MM.1S (cell line): ENCODE measurements around the gene SHISA9.
"Not testable (repeated sequence)": the region's sequence is repeated elsewhere in the genome, so short reads cannot be mapped to it uniquely, and the experiment has no call there.

Experiments used
- DNase-seq: peaks from one replicate; pipeline ENCODE4 v3.0.0-alpha.2; 2015
- H2AFZ ChIP-seq: fragments of 300-600 bp; sonication (generic); 2 replicates; pipeline ENCODE4 v1.6.0; 2016; ENCODE audit warnings: antibody characterized with exemption, low read length
- H3F3A ChIP-seq: fragments of 300-600 bp; sonication (generic); 2 replicates; pipeline ENCODE4 v1.6.1; 2016; ENCODE audit warnings: mild to moderate bottlenecking, antibody characterized with exemption, low read length, moderate library complexity, mixed read lengths; ENCODE audit not compliant: insufficient read depth
- H3K27ac ChIP-seq: fragments of 300-600 bp; sonication (generic); 2 replicates; pipeline ENCODE4 v1.5.1; 2016; ENCODE audit warnings: mild to moderate bottlenecking, low read length
- H3K27me3 ChIP-seq: fragments of 300-600 bp; sonication (generic); replicated peaks from 2 replicates; pipeline ENCODE4 v1.6.0; 2016; ENCODE audit warnings: low read length; ENCODE audit not compliant: insufficient read depth
- H3K36me3 ChIP-seq: fragments of 300-600 bp; sonication (generic); replicated peaks from 2 replicates; pipeline ENCODE4 v1.6.1; 2016; ENCODE audit warnings: mild to moderate bottlenecking, low read length, mixed read lengths; ENCODE audit not compliant: insufficient read depth
- H3K4me1 ChIP-seq: fragments of 300-600 bp; sonication (generic); 2 replicates; pipeline ENCODE4 v1.6.1; 2016; ENCODE audit warnings: low read length, mixed read lengths
- H3K4me2 ChIP-seq: fragments of 300-600 bp; sonication (generic); 2 replicates; pipeline ENCODE4 v1.6.0; 2016; ENCODE audit warnings: low read depth, low read length
- H3K4me3 ChIP-seq: fragments of 300-600 bp; sonication (generic); 2 replicates; pipeline ENCODE4 v1.5.1; 2016; ENCODE audit warnings: low read length, mixed read lengths
- H3K79me2 ChIP-seq: fragments of 300-600 bp; sonication (generic); 2 replicates; pipeline ENCODE4 v1.6.1; 2016; ENCODE audit warnings: mixed run types, low read length, mixed read lengths
- H3K9ac ChIP-seq: fragments of 300-600 bp; sonication (generic); 2 replicates; pipeline ENCODE4 v1.6.1; 2016; ENCODE audit warnings: low read length, mixed read lengths
- H3K9me2 ChIP-seq: fragments of 300-600 bp; sonication (generic); replicated peaks from 2 replicates; pipeline ENCODE4 v1.6.1; 2016; ENCODE audit warnings: mild to moderate bottlenecking, low read length, mixed read lengths; ENCODE audit not compliant: insufficient read depth
- H3K9me3 ChIP-seq: fragments of 300-600 bp; sonication (generic); replicated peaks from 2 replicates; pipeline ENCODE4 v1.6.1; 2016; ENCODE audit warnings: mild to moderate bottlenecking, low read length, mixed read lengths; ENCODE audit not compliant: insufficient read depth
- H4K20me1 ChIP-seq: fragments of 300-600 bp; sonication (generic); 2 replicates; pipeline ENCODE4 v1.6.1; 2016; ENCODE audit warnings: mild to moderate bottlenecking, low read length, moderate library complexity, mixed read lengths; ENCODE audit not compliant: insufficient read depth
- CTCF ChIP-seq: fragments of 300-600 bp; sonication (generic); IDR thresholded peaks from 2 replicates; pipeline ENCODE4 v1.5.1; 2016; ENCODE audit warnings: antibody characterized with exemption, low read length, mixed read lengths
- EZH2 ChIP-seq: fragments of 300-600 bp; sonication (generic); optimal IDR thresholded peaks from 2 replicates; pipeline ENCODE3; 2017; ENCODE audit warnings: low read depth, mild to moderate bottlenecking, antibody characterized with exemption, low read length, mixed read lengths
- EZH2phosphoT487 ChIP-seq: fragments of 300-600 bp; sonication (generic); IDR thresholded peaks from 2 replicates; pipeline ENCODE4 v1.6.1; 2018; ENCODE audit warnings: antibody characterized with exemption, low read length

SHISA9 gene

GRCh38 chr16:12917246-12917645, 15.8 kb downstream of the SHISA9 start:
- Histone ChIP-seq H3K4me2 (no peak overlapping the region), H3K9ac (no peak overlapping the region), H3K27ac (no peak overlapping the region), H3F3A (no peaks in the 10 kb centered on the region), H3K4me3 (no peak overlapping the region), H3K9me2 (no peaks in the 10 kb centered on the region), H3K4me1 (no peaks in the 10 kb centered on the region), H3K9me3 (no peaks in the 10 kb centered on the region), H3K79me2 (no peaks in the 10 kb centered on the region), H2AFZ (no peak overlapping the region), H3K27me3 (no peaks in the 10 kb centered on the region), H4K20me1 (no peaks in the 10 kb centered on the region), H3K36me3 (no peaks in the 10 kb centered on the region)
- DNase-seq, result no peak
- no peak for TF ChIP-seq EZH2phosphoT487

DNA sequence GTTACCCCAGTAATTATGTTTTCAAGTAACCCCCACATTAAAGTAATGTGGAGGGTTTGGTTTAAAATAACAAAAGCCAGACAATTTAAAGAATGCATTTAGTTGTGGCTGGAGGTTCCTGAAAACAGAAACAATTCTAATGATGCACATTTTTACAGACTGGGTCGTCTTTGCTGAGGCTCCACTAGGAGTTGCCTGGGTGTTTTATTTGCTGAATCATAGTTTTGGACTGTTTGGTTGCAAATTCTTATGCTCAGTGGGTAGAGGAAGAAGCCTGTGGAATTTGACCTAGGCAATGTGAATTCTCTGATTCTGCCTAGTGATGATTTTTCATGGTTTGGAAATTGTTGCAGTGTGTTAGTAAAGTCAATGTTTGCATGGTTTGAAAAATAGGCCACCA, 16.3 kb downstream of the SHISA9 start:
- H3K4me1 ChIP-seq, result no peaks in the 10 kb centered on the region
- no peak for TF ChIP-seq EZH2
- no peak for TF ChIP-seq EZH2phosphoT487
- no peak for TF ChIP-seq CTCF
- H3K4me3 ChIP-seq, result no peak overlapping the region
- H3K9ac ChIP-seq, result no peak overlapping the region
- H4K20me1 ChIP-seq, result no peaks in the 10 kb centered on the region
- H3K9me2 ChIP-seq, result no peaks in the 10 kb centered on the region
- H3F3A ChIP-seq, result no peaks in the 10 kb centered on the region
- H3K27ac ChIP-seq, result no peak overlapping the region
- H3K79me2 ChIP-seq, result no peaks in the 10 kb centered on the region
- no peak for DNase-seq
- no peak overlapping the region for H3K4me2 ChIP-seq
- H3K36me3 ChIP-seq, result no peaks in the 10 kb centered on the region
- H3K27me3 ChIP-seq, result no peaks in the 10 kb centered on the region
- no peaks in the 10 kb centered on the region for H3K9me3 ChIP-seq
- no peak overlapping the region for H2AFZ ChIP-seq

GRCh38 chr16:12920739-12921138, 19.3 kb downstream of the SHISA9 start:
- Histone ChIP-seq H2AFZ (no peak overlapping the region), H3K27me3 (no peaks in the 10 kb centered on the region), H3K27ac (no peak overlapping the region), H3K79me2 (no peaks in the 10 kb centered on the region), H3F3A (no peaks in the 10 kb centered on the region), H3K9me2 (no peaks in the 10 kb centered on the region), H3K4me2 (no peak overlapping the region), H3K4me3 (no peak overlapping the region), H3K4me1 (no peaks in the 10 kb centered on the region), H3K9me3 (no peaks in the 10 kb centered on the region), H4K20me1 (no peaks in the 10 kb centered on the region), H3K9ac (no peak overlapping the region), H3K36me3 (no peaks in the 10 kb centered on the region)
- TF ChIP-seq CTCF, result no peak
- no peak for TF ChIP-seq EZH2phosphoT487
- TF ChIP-seq EZH2, result no peak
- no peak for DNase-seq

DNA sequence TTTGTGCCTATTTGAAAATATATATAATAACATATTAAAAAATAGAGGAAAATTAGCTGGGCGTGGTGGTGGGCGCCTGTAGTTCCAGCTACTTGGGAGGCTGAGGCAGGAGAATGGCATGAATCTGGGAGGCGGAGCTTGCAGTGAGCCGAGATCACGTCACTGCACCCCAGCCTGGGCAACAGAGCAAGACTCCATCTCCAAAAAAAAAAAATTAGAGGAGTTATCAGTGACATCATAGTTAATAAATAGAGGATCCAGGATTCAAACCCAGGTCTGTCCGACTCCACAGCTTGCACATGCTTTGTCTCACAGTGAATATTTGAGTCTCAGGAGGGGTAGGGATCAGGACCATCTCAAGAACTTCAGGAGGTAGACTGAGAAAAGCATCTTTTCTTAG, 22.2 kb downstream of the SHISA9 start:
- H3F3A ChIP-seq, H4K20me1 ChIP-seq, H3K4me1 ChIP-seq, H3K27me3 ChIP-seq, H3K4me3 ChIP-seq, H3K9ac ChIP-seq, H3K79me2 ChIP-seq, H3K27ac ChIP-seq, H3K9me2 ChIP-seq, H2AFZ ChIP-seq, H3K4me2 ChIP-seq, DNase-seq, H3K9me3 ChIP-seq, H3K36me3 ChIP-seq: not testable (repeated sequence)
